OCI-LY7 (cell line): ENCODE data around the gene SH3BP1.

Source experiments
- CTCF ChIP-seq: fragments of 200-600 bp; sonication (generic); conservative IDR thresholded peaks from 2 replicates; pipeline ENCODE4 v1.5.1; 2014; ENCODE audit warnings: mild to moderate bottlenecking, antibody characterized with exemption, low read length, moderate library complexity, mixed read lengths
- EZH2phosphoT487 ChIP-seq: fragments of 200-600 bp; sonication (generic); IDR thresholded peaks from 2 replicates; pipeline ENCODE4 v1.6.1; 2018; ENCODE audit warnings: low read depth, borderline replicate concordance, mild to moderate bottlenecking, mixed run types, antibody characterized with exemption, low read length, moderate library complexity, mixed read lengths

DNA sequence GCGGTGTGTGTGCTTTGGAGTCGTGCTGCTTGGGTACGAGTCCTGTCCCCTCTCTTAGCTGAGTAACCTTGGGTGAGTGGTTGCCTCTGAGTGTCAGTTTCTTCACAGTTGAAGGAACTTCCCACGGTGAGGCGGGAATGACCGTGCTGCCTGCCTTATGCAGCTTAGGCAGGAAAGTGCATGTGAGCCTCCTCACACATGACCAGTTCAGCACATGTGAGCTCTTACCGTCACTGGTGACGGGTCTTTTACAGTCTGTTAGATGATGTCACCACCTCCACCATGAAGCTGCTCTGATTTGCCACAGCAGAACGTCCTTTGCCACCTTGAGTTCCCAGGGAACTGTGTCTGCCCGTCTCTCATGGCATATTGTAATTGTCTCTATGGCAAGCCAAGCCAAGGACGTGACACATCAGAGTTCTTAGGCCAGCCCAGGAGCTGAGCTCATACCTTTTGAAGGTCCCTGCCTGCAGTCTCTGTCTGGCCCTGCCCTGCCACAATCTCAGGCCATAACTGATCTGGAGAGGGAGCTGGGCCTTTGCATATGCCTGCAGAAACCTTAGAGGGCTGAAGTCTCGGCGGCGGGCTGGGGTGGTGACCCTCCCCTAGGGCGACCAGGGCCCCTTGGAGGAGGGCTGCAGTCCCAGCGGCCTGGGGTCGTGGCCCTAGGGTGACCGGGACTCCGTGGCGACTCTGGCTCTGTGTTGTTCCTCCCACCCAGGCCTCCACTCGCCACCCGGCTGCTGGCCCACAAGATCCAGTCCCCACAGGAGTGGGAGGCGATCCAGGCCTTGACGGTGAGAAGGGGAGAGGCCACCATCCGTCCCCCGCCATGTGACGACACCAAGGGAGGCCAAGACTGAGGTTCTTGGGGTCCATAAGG is 23.0 kb upstream of the SH3BP1 start:
- TF ChIP-seq CTCF, result no peak
- TF ChIP-seq EZH2phosphoT487, result no peak
